Left lung (tissue), 10 donors: ENCODE results near the gene PYGM. TPM values are rescaled to one million over a fixed set of nuclear protein-coding genes. Genes with fewer than 3 reads are reported as not detected.

Experiments
- ATAC-seq: fragments of 200-7000 bp; cut with Tn5 transposase; one replicate; pipeline ENCODE4 v1.9.1; 2020; ENCODE audit warnings: moderate library complexity
- DNase-seq, 4 donors: peaks; one replicate each; pipeline ENCODE4 v3.0.0-alpha.2; 2013 to 2020
- H3K27ac ChIP-seq, 2 donors: fragments of 200-600 bp; sonication (generic) in 1 of 2; one replicate each; pipeline versions ENCODE4 v1.5.0 to v1.8.0; 2020 to 2021
- H3K27me3 ChIP-seq, 2 donors: fragments of 200-600 bp; sonication (generic) in 1 of 2; one replicate each; pipeline versions ENCODE4 v1.5.0 to v1.8.0; 2020 to 2021
- H3K36me3 ChIP-seq, 2 donors: fragments of 200-600 bp; sonication (generic) in 1 of 2; one replicate each; pipeline versions ENCODE4 v1.5.0 to v1.8.0; 2020 to 2021
- H3K4me1 ChIP-seq, 2 donors: fragments of 200-600 bp; one replicate each; pipeline ENCODE4 v1.8.0; 2021
- H3K4me3 ChIP-seq, 2 donors: fragments of 200-600 bp; sonication (generic) in 1 of 2; one replicate each; pipeline versions ENCODE4 v1.5.0 to v1.8.0; 2020 to 2021; ENCODE audit warnings: mild to moderate bottlenecking in 1 of 2
- H3K9me3 ChIP-seq, 2 donors: fragments of 200-600 bp; sonication (generic) in 1 of 2; one replicate each; pipeline versions ENCODE4 v1.5.0 to v1.8.0; 2020 to 2021
- intact Hi-C, 2 donors: fragments of 100-400 bp; cut with DNase I; formaldehyde crosslinking; loops; one replicate each; pipeline versions ENCODE4 v1.11.2 to v1.14.2; 2022
- polyA plus RNA-seq, 6 donors: library from polyadenylated mRNA; unstranded; fragments of 120-200 nt; gene quantifications; one replicate each; pipeline ENCODE4 v1.2.1, GENCODE V29; 2013; ENCODE audit not compliant: insufficient read length in 6 of 6
- total RNA-seq, 2 donors: library from RNA; stranded (reverse); fragmentation: NEBNext Ultra II Directional; extraction: Animal tissue kit (Norgen Biotek cat#: 25700); gene quantifications; one replicate each; pipeline ENCODE4 v1.2.1, GENCODE V29; 2021
- TF ChIP-seq, protein P1 (sequence below), 2 donors: fragments of 200-600 bp; sonication (generic) in 1 of 2; IDR thresholded peaks; one replicate each; pipeline versions ENCODE4 v1.5.0 to v1.8.0; 2021; ENCODE audit warnings: antibody characterized with exemption in 2 of 2
- donor health status: DM: no; HTN: yes; CAD: no.
- donor health status: DM: no; HTN: no; CAD: no.

The PYGM gene
- total and polyA plus RNA-seq, 8 donors, result 1.3 to 4.4 (median 3.5) TPM

GRCh38 chr11:64720167-64720566, 39.6 kb downstream of the PYGM start:
- intact Hi-C loops, result no loop called here
- Histone ChIP-seq H3K4me1 (peaks cover 0 to 8% of the 10 kb centered on the region in 2 donors), H3K27ac (no peak overlapping the region), H3K4me3 (no peak overlapping the region), H3K36me3 (no peaks in the 10 kb centered on the region), H3K9me3 (no peaks in the 10 kb centered on the region), H3K27me3 (peaks cover 30 to 85% of the 10 kb centered on the region in 2 donors)
- TF ChIP-seq, protein P1, sequence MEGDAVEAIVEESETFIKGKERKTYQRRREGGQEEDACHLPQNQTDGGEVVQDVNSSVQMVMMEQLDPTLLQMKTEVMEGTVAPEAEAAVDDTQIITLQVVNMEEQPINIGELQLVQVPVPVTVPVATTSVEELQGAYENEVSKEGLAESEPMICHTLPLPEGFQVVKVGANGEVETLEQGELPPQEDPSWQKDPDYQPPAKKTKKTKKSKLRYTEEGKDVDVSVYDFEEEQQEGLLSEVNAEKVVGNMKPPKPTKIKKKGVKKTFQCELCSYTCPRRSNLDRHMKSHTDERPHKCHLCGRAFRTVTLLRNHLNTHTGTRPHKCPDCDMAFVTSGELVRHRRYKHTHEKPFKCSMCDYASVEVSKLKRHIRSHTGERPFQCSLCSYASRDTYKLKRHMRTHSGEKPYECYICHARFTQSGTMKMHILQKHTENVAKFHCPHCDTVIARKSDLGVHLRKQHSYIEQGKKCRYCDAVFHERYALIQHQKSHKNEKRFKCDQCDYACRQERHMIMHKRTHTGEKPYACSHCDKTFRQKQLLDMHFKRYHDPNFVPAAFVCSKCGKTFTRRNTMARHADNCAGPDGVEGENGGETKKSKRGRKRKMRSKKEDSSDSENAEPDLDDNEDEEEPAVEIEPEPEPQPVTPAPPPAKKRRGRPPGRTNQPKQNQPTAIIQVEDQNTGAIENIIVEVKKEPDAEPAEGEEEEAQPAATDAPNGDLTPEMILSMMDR (IDR thresholded peaks at IDR 0.05), result no peak
- ATAC-seq (no peak), DNase-seq (peak in 1 of 4 donors; percentile 65)

- H3K27ac ChIP-seq, result no peak overlapping the region
- ATAC-seq (no peak), DNase-seq (peak in 1 of 4 donors; percentile 70)
- H3K9me3 ChIP-seq, result no peaks in the 10 kb centered on the region
- H3K36me3 ChIP-seq, result no peaks in the 10 kb centered on the region
- intact Hi-C loops, result no loop called here
- H3K4me1 ChIP-seq, result peaks cover 0 to 8% of the 10 kb centered on the region in 2 donors
- H3K4me3 ChIP-seq, result no peak overlapping the region
- peaks cover 38 to 93% of the 10 kb centered on the region in 2 donors for H3K27me3 ChIP-seq
- TF ChIP-seq, protein P1 (IDR thresholded peaks at IDR 0.05), result no peak
Observed at GRCh38 chr11:64719406-64719805, 40.4 kb downstream of the PYGM start.

DNA sequence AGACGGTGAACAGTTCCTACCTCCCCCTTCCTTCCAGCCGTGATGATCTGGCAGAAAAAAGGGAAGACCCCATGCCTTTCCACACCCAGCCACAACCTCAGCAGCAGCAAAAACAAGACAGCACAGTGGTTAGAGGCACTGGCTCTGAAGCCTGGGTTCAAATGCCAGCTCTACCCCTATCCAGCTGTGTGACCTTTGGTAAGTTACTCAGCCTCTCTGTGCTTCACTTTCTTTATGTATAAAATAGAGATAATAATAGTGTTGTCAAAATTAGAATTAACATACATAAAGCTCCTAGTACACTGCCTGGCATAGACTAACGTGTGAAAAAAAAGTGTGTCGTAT, 41.0 kb downstream of the PYGM start:
- Histone ChIP-seq H3K4me1 (peaks cover 0 to 8% of the 10 kb centered on the region in 2 donors), H3K4me3 (no peak overlapping the region), H3K9me3 (no peaks in the 10 kb centered on the region), H3K27ac (no peak overlapping the region), H3K27me3 (peaks cover 45 to 99% of the 10 kb centered on the region in 2 donors), H3K36me3 (no peaks in the 10 kb centered on the region)
- no peak for DNase-seq
- TF ChIP-seq, protein P1 (IDR thresholded peaks at IDR 0.05), result no peak
- ATAC-seq, result no peak
- intact Hi-C loops, result no loop called here

GRCh38 chr11:64718084-64718779, 41.5 kb downstream of the PYGM start:
- Histone ChIP-seq H3K4me1 (peaks cover 0 to 8% of the 10 kb centered on the region in 2 donors), H3K27me3 (peaks cover 50 to 100% of the 10 kb centered on the region in 2 donors), H3K27ac (no peak overlapping the region), H3K9me3 (no peaks in the 10 kb centered on the region), H3K4me3 (no peak overlapping the region), H3K36me3 (no peaks in the 10 kb centered on the region)
- ATAC-seq, result no peak
- peak in 1 of 4 donors; percentile 38 for DNase-seq
- intact Hi-C loops, result no loop called here
- TF ChIP-seq, protein P1 (IDR thresholded peaks at IDR 0.05), result no peak

DNA sequence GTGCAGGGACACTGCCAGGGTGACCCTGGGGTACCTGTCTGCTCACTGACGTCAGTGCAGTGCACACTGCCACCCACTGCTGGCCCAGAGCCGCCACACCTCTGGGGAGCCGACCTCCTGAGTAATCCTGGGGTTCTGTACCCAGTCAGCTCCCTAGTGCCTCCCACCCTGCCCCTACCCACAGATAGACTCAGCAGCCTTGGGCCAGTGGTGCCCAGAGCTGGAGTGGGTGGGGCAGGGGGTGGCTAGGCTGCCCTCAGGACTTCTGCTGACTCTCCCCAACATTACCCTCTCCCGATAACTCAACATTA, 42.6 kb downstream of the PYGM start:
- DNase-seq, result no peak
- peaks cover 0 to 17% of the 10 kb centered on the region in 2 donors for H3K4me1 ChIP-seq
- intact Hi-C loops, result no loop called here
- TF ChIP-seq, protein P1 (IDR thresholded peaks at IDR 0.05), result no peak
- peaks cover 59 to 100% of the 10 kb centered on the region in 2 donors for H3K27me3 ChIP-seq
- no peak for ATAC-seq
- H3K4me3 ChIP-seq, result no peak overlapping the region
- H3K27ac ChIP-seq, result no peak overlapping the region
- no peaks in the 10 kb centered on the region for H3K9me3 ChIP-seq
- H3K36me3 ChIP-seq, result no peaks in the 10 kb centered on the region
